GM12878 (cell line): ENCODE measurements around the gene STK40. TPM values are rescaled to one million over a fixed set of nuclear protein-coding genes. Genes with fewer than 3 reads are reported as not detected.

Source experiments
- ATAC-seq: fragments of 200-7000 bp; cut with Tn5 transposase; 3 replicates; pipeline ENCODE4 v1.9.1; 2020; ENCODE audit warnings: mild to moderate bottlenecking, moderate library complexity
- BruUV-seq: library from RNA; stranded (reverse); fragments of 400-500 nt; replicated peaks from 2 replicates; lab custom pipeline; 2021; lab: Mats Ljungman, UMichigan
- CTCF ChIA-PET: fragments of 300-600 bp; sonication (Branson Sonifier 250); formaldehyde crosslinking; extraction: SDS; loops from one replicate; lab custom pipeline; 2021; ENCODE audit warnings: inconsistent platforms; lab: Yijun Ruan, JAX
- POLR2A ChIA-PET: fragments of 350-600 bp; formaldehyde crosslinking; extraction: SDS; loops from one replicate; lab custom pipeline; 2021; ENCODE audit warnings: inconsistent platforms; lab: Charles Lee
- RAD21 ChIA-PET: fragments of 300-600 bp; sonication (Branson Sonifier 250); formaldehyde crosslinking; loops from one replicate; lab custom pipeline; 2023; ENCODE audit warnings: antibody characterized with exemption; ENCODE audit not compliant: unreplicated experiment; lab: Charles Lee
- SMC1A ChIA-PET: fragments of 300-600 bp; sonication (Branson Sonifier 250); formaldehyde crosslinking; loops from one replicate; lab custom pipeline; 2023; ENCODE audit not compliant: unreplicated experiment, uncharacterized antibody; lab: Charles Lee
- DNase-seq: peaks from one replicate; pipeline ENCODE4 v3.0.0-alpha.2; 2011; ENCODE audit warnings: low read depth, low spot score
- FAIRE-seq: peaks from 3 replicates; lab custom pipeline; 2011; peaks lifted over from hg19 to GRCh38; lab: Jason Lieb, UNC
- H2AFZ ChIP-seq: 2 replicates; pipeline ENCODE4 v1.6.0; 2011; ENCODE audit warnings: low read depth, low read length, control low read depth; ENCODE audit not compliant: control insufficient read depth
- H3K27ac ChIP-seq: 2 replicates; pipeline ENCODE4 v1.5.1; 2011; ENCODE audit warnings: control low read depth; ENCODE audit not compliant: control insufficient read depth, insufficient read depth
- H3K27me3 ChIP-seq, 2 experiments: replicated peaks in 1 of 2; 2 replicates each; pipeline versions ENCODE4 v1.6.0 to v1.6.1; 2011; ENCODE audit warnings: low read length in 1 of 2; ENCODE audit not compliant: control insufficient read depth in 2 of 2, insufficient read depth in 2 of 2
- H3K36me3 ChIP-seq, 2 experiments: 2 replicates each; pipeline ENCODE4 v1.5.1; 2011; ENCODE audit warnings: low read length in 1 of 2; ENCODE audit not compliant: control insufficient read depth in 2 of 2, insufficient read depth in 2 of 2
- H3K4me1 ChIP-seq: 2 replicates; pipeline ENCODE4 v1.6.1; 2011; ENCODE audit warnings: mild to moderate bottlenecking, low read length, moderate library complexity, mixed read lengths; ENCODE audit not compliant: control insufficient read depth, insufficient read depth
- H3K4me2 ChIP-seq: 2 replicates; pipeline ENCODE4 v1.6.0; 2011; ENCODE audit warnings: control low read depth; ENCODE audit not compliant: control insufficient read depth, insufficient read depth
- H3K4me3 ChIP-seq: fragments of 200-600 bp; sonication (generic); 2 replicates; pipeline ENCODE4 v1.5.1; 2016
- H3K79me2 ChIP-seq: 2 replicates; pipeline ENCODE4 v1.6.0; 2011; ENCODE audit warnings: low read length; ENCODE audit not compliant: control insufficient read depth, insufficient read depth
- H3K9ac ChIP-seq: 2 replicates; pipeline ENCODE4 v1.8.0; 2011; ENCODE audit warnings: low read length, control low read depth, mixed read lengths; ENCODE audit not compliant: control insufficient read depth, insufficient read depth
- H3K9me3 ChIP-seq: replicated peaks from 3 replicates; pipeline ENCODE4 v1.5.1; 2011; ENCODE audit warnings: mild to moderate bottlenecking, low read length; ENCODE audit not compliant: control insufficient read depth, insufficient read depth
- H4K20me1 ChIP-seq: 2 replicates; pipeline ENCODE4 v1.6.0; 2011; ENCODE audit not compliant: control insufficient read depth, insufficient read depth
- BMI1 ChIP-seq: fragments of 450-650 bp; IDR thresholded peaks from 2 replicates; pipeline ENCODE4 v1.6.1; 2016; ENCODE audit warnings: mild to moderate bottlenecking, moderate library complexity, borderline replicate concordance
- ETV6 ChIP-seq, 2 experiments: fragments of 450-650 bp in 1 of 2; IDR thresholded peaks in 1 of 2; conservative IDR thresholded peaks in 1 of 2; 2 replicates each; pipeline ENCODE4 v1.6.1; 2014; ENCODE audit warnings: antibody characterized with exemption in 1 of 2, borderline replicate concordance in 1 of 2, low read depth in 1 of 2, mild to moderate bottlenecking in 1 of 2, moderate library complexity in 1 of 2
- KLF5 ChIP-seq: fragments of 450-650 bp; IDR thresholded peaks from 2 replicates; pipeline ENCODE4 v1.6.1; 2014; ENCODE audit warnings: mild to moderate bottlenecking; ENCODE audit not compliant: partially characterized antibody
- MYB ChIP-seq: fragments of 150-350 bp; IDR thresholded peaks from 2 replicates; pipeline ENCODE4 v1.6.1; 2014; ENCODE audit warnings: mild to moderate bottlenecking, low read depth, low read length, borderline replicate concordance
- MYC ChIP-seq: IDR thresholded peaks from 2 replicates; pipeline ENCODE4 v1.6.1; 2011; ENCODE audit warnings: mild to moderate bottlenecking, low read length, moderate library complexity, inconsistent platforms; ENCODE audit not compliant: insufficient read depth, insufficient replicate concordance, insufficient read length, severe bottlenecking
- NRF1 ChIP-seq: conservative IDR thresholded peaks from 2 replicates; pipeline ENCODE4 v1.6.1; 2011; ENCODE audit warnings: mild to moderate bottlenecking, low read depth, low read length, improper control_type of control experiment
- SIN3A ChIP-seq: IDR thresholded peaks from 2 replicates; pipeline ENCODE4 v1.6.1; 2012; ENCODE audit warnings: low read depth, low read length, improper control_type of control experiment
- STAT1 ChIP-seq: fragments of 450-650 bp; conservative IDR thresholded peaks from 2 replicates; pipeline ENCODE4 v1.6.1; 2014; ENCODE audit warnings: antibody characterized with exemption, mild to moderate bottlenecking
- YBX1 ChIP-seq: fragments of 450-650 bp; IDR thresholded peaks from 2 replicates; pipeline ENCODE4 v1.6.1; 2016; ENCODE audit warnings: antibody characterized with exemption
- ZBED1 ChIP-seq: IDR thresholded peaks from 2 replicates; pipeline ENCODE4 v1.6.1; 2016; ENCODE audit warnings: borderline replicate concordance
- WGBS: methylation state at CpG from one replicate; pipeline ENCODE4 v1.1.6; 2016; ENCODE audit warnings: low lambda C conversion rate; ENCODE audit not compliant: insufficient replicate concordance, insufficient coverage; ENCODE audit errors: missing lambda C conversion rate; 5-methylcytosine and 5-hydroxymethylcytosine counted together
- in situ Hi-C: fragments of 300-500 bp; cut with MboI; formaldehyde crosslinking; loops from 9 replicates; pipeline ENCODE4 v1.14.3; 2018; ENCODE audit warnings: mixed read lengths
- intact Hi-C: fragments of 100-400 bp; cut with micrococcal nuclease; formaldehyde crosslinking; loops from one replicate; pipeline ENCODE4 v1.14.2; 2022; ENCODE audit not compliant: unreplicated experiment
- polyA plus RNA-seq, 11 experiments: library from polyadenylated mRNA; depleted of rRNA in 4 of 11; unstranded in 6 of 11; stranded (reverse) in 5 of 11; fragments of >200 nt; fragmentation: Nextera tagmentation in 4 of 11; fragmentation: Illumina TruSeq in 1 of 11; extraction: Ambion mirVana in 4 of 11; extraction: Trizol in 1 of 11; gene quantifications; 1 replicate in 1 of 11; 2 replicates in 10 of 11; pipeline versions ENCODE4 v1.2.1 to v1.2.3, GENCODE V29; 2011 to 2016; ENCODE audit warnings: inconsistent platforms in 2 of 11, missing spikeins in 2 of 11, low read depth in 1 of 11
- total RNA-seq, 4 experiments: library from RNA; depleted of rRNA in 3 of 4; stranded (reverse); fragments of >200 nt in 3 of 4; fragmentation: Illumina TruSeq in 1 of 4; extraction: Trizol in 1 of 4; gene quantifications; 2 replicates each; pipeline versions ENCODE4 v1.2.1 to v1.2.3, GENCODE V29; 2013 to 2021
- TF ChIP-seq, protein P1 (sequence below): IDR thresholded peaks from 2 replicates; pipeline ENCODE4 v1.6.1; 2012; ENCODE audit warnings: mild to moderate bottlenecking, low read depth, low read length
- TF ChIP-seq, protein P2 (sequence below): fragments of 450-650 bp; formaldehyde crosslinking; IDR thresholded peaks from 2 replicates; pipeline ENCODE4 v1.4.0; 2020; ENCODE audit warnings: mild to moderate bottlenecking, moderate library complexity

STK40 gene
- total and polyA plus RNA-seq, 10 of the 15 experiments (the other 5 are each of a cell fraction or from before 2014, with no cell fraction given): 0.27 to 51.0 (median 29.5) TPM

DNA sequence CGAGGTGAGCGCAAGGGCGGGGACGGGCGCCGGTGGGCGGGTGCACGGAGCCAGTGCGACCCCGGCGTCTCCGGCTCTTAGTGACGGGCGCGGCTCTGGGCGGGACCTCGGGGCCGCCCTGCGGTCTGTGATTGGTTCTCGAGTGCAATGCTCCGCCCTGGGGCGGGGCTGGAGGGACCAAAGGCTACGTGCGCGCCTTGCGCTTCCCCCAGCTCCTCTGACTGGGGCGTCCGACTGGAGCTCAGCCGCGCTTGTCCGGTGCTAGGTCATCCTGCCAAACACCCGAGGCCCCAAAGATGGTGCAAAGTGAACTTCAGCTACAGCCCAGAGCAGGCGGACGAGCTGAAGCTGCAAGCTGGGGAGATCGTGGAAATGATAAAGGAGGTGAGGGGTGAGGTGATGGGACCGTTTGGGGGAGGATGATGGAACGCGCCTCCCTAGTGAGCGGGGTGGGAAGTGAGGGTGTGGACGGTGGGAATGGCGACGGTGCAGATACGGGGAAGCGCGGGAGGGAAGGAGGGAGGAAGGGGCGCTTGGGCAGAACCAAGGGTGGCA lies 78.7 kb downstream of the STK40 start (continued):
- TF ChIP-seq BMI1: no peak
- TF ChIP-seq, protein P1, sequence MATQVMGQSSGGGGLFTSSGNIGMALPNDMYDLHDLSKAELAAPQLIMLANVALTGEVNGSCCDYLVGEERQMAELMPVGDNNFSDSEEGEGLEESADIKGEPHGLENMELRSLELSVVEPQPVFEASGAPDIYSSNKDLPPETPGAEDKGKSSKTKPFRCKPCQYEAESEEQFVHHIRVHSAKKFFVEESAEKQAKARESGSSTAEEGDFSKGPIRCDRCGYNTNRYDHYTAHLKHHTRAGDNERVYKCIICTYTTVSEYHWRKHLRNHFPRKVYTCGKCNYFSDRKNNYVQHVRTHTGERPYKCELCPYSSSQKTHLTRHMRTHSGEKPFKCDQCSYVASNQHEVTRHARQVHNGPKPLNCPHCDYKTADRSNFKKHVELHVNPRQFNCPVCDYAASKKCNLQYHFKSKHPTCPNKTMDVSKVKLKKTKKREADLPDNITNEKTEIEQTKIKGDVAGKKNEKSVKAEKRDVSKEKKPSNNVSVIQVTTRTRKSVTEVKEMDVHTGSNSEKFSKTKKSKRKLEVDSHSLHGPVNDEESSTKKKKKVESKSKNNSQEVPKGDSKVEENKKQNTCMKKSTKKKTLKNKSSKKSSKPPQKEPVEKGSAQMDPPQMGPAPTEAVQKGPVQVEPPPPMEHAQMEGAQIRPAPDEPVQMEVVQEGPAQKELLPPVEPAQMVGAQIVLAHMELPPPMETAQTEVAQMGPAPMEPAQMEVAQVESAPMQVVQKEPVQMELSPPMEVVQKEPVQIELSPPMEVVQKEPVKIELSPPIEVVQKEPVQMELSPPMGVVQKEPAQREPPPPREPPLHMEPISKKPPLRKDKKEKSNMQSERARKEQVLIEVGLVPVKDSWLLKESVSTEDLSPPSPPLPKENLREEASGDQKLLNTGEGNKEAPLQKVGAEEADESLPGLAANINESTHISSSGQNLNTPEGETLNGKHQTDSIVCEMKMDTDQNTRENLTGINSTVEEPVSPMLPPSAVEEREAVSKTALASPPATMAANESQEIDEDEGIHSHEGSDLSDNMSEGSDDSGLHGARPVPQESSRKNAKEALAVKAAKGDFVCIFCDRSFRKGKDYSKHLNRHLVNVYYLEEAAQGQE: no peak

DNA sequence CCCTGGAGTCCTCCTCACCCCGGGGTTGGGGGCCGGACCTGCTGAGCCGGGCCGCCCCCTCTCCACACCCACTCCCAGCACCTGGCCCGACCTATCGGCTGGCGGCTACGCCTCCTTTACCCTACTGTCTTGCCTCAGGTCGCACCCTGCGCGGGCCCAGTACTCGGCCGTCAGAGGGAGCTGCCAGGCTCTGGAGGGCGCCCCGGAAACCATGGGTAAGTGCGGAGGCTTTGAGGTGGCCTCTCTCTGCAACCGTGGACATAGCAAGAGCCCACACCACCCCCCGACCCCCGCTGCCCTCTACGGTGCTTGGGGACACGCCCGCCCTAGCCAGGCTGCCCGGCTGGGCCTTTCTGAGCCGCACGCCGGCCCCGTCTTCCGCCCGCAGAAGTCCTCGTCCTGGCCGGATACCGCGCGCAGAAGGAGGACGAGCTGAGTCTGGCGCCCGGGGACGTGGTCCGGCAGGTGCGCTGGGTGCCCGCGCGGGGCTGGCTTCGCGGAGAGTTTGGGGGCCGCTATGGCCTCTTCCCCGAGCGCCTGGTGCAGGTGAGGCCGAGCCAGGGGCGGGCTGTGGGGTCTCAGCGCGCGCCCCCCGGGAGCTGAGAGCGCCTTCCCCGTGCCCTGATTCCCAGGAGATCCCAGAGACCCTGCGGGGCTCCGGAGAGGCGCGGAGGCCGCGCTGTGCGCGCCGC lies 79.4 kb downstream of the STK40 start, which contains the start of gene SH3D21:
Gene SH3D21 (plus strand): TSS at position 159 of the 692 bp plus-strand sequence. CDS start 53 bp downstream, at position 212.
- ChIA-PET RAD21 (interaction anchor here (0.8 to 1.9 kb wide), 10 partner anchors 17 to 172 kb away, joined by 3 to 15 read pairs (median 4); partner anchors contain the start of genes EVA1B, MRPS15, THRAP3 and TRAPPC3), POLR2A (interaction anchor here (0.5 to 2.0 kb wide), 15 partner anchors 9 to 157 kb away, joined by 3 to 9 read pairs (median 4); partner anchors contain the start of genes EVA1B, LSM10, STK40 and THRAP3), CTCF (interaction anchor here (0.7 to 4.0 kb wide), 13 partner anchors 8 to 157 kb away, joined by 3 to 24 read pairs (median 4); partner anchors contain the start of genes EVA1B and TRAPPC3), SMC1A (interaction anchor here (0.8 to 1.8 kb wide), 7 partner anchors 10 to 157 kb away, joined by 3 to 12 read pairs (median 4); partner anchors contain the start of gene TRAPPC3)
- peaks cover 9% of the 10 kb centered on the region for H3K79me2 ChIP-seq
- peak within 1 kb of the TSS; percentile 79 for H2AFZ ChIP-seq
- peak within 1 kb of the TSS; percentile 65 for H3K9ac ChIP-seq
- in situ Hi-C loops: no loop called here
- H3K27me3 ChIP-seq: no peaks in the 10 kb centered on the region
- no TSS peak for BruUV-seq
- H3K27ac ChIP-seq: peak within 1 kb of the TSS; percentile 46
- FAIRE-seq (no peak), ATAC-seq (peak; percentile 59), DNase-seq (no peak)
- H3K36me3 ChIP-seq: peaks cover 15 to 21% of the 10 kb centered on the region in 2 experiments
- H3K9me3 ChIP-seq: no peaks in the 10 kb centered on the region
- H3K4me2 ChIP-seq: peak within 1 kb of the TSS; percentile 95
- peak within 1 kb of the TSS; percentile 95 for H3K4me3 ChIP-seq
- peaks cover 27% of the 10 kb centered on the region for H3K4me1 ChIP-seq
- WGBS: 5% methylated on average over 56 of the region's 65 CpGs
- intact Hi-C loops: no loop called here
- no peaks in the 10 kb centered on the region for H4K20me1 ChIP-seq
- TF ChIP-seq SIN3A: no peak
- no peak for TF ChIP-seq MYB
- no peak for TF ChIP-seq MYC
- TF ChIP-seq YBX1: no peak
- TF ChIP-seq ETV6 (conservative IDR thresholded peaks at IDR 0.05 in 1 of 2, IDR thresholded peaks at IDR 0.05 in 1 of 2; ENCODE audit: borderline replicate concordance in 1 of 2, low read depth in 1 of 2): no peak
- no peak for TF ChIP-seq NRF1
- TF ChIP-seq, protein P2, sequence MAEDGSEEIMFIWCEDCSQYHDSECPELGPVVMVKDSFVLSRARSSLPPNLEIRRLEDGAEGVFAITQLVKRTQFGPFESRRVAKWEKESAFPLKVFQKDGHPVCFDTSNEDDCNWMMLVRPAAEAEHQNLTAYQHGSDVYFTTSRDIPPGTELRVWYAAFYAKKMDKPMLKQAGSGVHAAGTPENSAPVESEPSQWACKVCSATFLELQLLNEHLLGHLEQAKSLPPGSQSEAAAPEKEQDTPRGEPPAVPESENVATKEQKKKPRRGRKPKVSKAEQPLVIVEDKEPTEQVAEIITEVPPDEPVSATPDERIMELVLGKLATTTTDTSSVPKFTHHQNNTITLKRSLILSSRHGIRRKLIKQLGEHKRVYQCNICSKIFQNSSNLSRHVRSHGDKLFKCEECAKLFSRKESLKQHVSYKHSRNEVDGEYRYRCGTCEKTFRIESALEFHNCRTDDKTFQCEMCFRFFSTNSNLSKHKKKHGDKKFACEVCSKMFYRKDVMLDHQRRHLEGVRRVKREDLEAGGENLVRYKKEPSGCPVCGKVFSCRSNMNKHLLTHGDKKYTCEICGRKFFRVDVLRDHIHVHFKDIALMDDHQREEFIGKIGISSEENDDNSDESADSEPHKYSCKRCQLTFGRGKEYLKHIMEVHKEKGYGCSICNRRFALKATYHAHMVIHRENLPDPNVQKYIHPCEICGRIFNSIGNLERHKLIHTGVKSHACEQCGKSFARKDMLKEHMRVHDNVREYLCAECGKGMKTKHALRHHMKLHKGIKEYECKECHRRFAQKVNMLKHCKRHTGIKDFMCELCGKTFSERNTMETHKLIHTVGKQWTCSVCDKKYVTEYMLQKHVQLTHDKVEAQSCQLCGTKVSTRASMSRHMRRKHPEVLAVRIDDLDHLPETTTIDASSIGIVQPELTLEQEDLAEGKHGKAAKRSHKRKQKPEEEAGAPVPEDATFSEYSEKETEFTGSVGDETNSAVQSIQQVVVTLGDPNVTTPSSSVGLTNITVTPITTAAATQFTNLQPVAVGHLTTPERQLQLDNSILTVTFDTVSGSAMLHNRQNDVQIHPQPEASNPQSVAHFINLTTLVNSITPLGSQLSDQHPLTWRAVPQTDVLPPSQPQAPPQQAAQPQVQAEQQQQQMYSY (CRISPR knock-in tag): no peak
- no peak for TF ChIP-seq KLF5
- no peak for TF ChIP-seq ZBED1
- TF ChIP-seq STAT1: no peak
